Measurements from ENCODE around the gene CA12.

CA12 gene

GRCh38 chr15:63401714-63402497 lies 20.3 kb upstream of the CA12 start:
- DNase-seq: no peak

GRCh38 chr15:63401078-63401477 lies 19.4 kb upstream of the CA12 start:
- DNase-seq: no peak

GRCh38 chr15:63398456-63398855 lies 16.8 kb upstream of the CA12 start:
- DNase-seq: no peak

GRCh38 chr15:63396152-63396928 lies 14.7 kb upstream of the CA12 start:
- no peak for DNase-seq

GRCh38 chr15:63395730-63396151 lies 14.1 kb upstream of the CA12 start:
- DNase-seq: no peak

GRCh38 chr15:63392361-63393009 lies 10.8 kb upstream of the CA12 start:
- no peak for DNase-seq

- DNase-seq: no peak
These were observed 10.2 kb upstream of the CA12 start for GRCh38 chr15:63391669-63392360.

- DNase-seq: no peak
These were observed 9.0 kb upstream of the CA12 start for GRCh38 chr15:63390689-63391088.

GRCh38 chr15:63389902-63390670 lies 8.4 kb upstream of the CA12 start:
- DNase-seq: no peak

- DNase-seq: no peak
These were observed 6.9 kb upstream of the CA12 start for GRCh38 chr15:63388511-63388910.

- no peak for DNase-seq
These were observed 6.3 kb upstream of the CA12 start for GRCh38 chr15:63387748-63388493.

- no peak for DNase-seq
These were observed 4.4 kb upstream of the CA12 start for GRCh38 chr15:63385911-63386531.

GRCh38 chr15:63384906-63385305 lies 3.3 kb upstream of the CA12 start:
- no peak for DNase-seq

GRCh38 chr15:63382966-63383710 lies 1.5 kb upstream of the CA12 start:
- no peak for DNase-seq

- no peak for DNase-seq
These were observed 801 bp downstream of the CA12 start for GRCh38 chr15:63380808-63381282.

- DNase-seq: no peak
These were observed 1.4 kb downstream of the CA12 start for GRCh38 chr15:63380151-63380807.

- DNase-seq: no peak
These were observed 2.0 kb downstream of the CA12 start for GRCh38 chr15:63379492-63380150.

- no peak for DNase-seq
These were observed 2.7 kb downstream of the CA12 start for GRCh38 chr15:63378946-63379345.
